ENCODE measurements around the gene ERLIN1.

DNA sequence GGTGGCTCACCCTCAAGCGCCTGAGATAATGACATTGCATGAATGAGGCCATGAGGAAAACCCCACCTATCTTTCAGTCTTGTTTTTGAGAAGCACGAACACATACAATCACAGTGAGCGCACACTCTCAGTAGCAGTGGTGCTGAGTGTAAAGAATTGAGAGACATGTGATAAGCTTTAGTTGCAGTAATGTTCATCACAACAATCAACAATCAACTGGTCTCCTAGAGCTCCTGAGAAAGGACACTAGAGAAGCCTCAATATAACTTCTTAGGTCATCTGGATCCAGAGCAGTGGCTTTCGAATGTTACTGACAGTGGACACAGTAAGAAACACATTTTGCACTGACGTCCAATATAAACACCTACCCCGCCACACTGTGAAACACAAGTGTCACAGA lies 12.8 kb downstream of the ERLIN1 start:
- TF ChIP-seq CTCF (IDR thresholded peaks at IDR 0.05) (no peak), POLR2A (IDR thresholded peaks at IDR 0.05) (no peak)

Data from lower leg skin (tissue), 3 donors.